Subcutaneous adipose tissue (tissue), 4 donors: Measurements from ENCODE around the gene ITCH. TPM values are rescaled to one million over a fixed set of nuclear protein-coding genes. Genes with fewer than 3 reads are reported as not detected.

Experiments used
- total RNA-seq, 4 donors: library from RNA; depleted of rRNA; stranded (reverse); fragments of >200 nt; gene quantifications; one replicate each; pipeline ENCODE4 v1.1.0, GENCODE V29; 2016
- TF ChIP-seq, protein P1 (sequence below): fragments of 450-650 bp; IDR thresholded peaks from one replicate; pipeline ENCODE4 v1.5.1; 2016; ENCODE audit warnings: low read depth, mild to moderate bottlenecking, control low read depth, antibody characterized with exemption, moderate library complexity

The ITCH gene
- total RNA-seq, 4 donors from 2014 or later = 59.0 to 178 (median 74.2) TPM

DNA sequence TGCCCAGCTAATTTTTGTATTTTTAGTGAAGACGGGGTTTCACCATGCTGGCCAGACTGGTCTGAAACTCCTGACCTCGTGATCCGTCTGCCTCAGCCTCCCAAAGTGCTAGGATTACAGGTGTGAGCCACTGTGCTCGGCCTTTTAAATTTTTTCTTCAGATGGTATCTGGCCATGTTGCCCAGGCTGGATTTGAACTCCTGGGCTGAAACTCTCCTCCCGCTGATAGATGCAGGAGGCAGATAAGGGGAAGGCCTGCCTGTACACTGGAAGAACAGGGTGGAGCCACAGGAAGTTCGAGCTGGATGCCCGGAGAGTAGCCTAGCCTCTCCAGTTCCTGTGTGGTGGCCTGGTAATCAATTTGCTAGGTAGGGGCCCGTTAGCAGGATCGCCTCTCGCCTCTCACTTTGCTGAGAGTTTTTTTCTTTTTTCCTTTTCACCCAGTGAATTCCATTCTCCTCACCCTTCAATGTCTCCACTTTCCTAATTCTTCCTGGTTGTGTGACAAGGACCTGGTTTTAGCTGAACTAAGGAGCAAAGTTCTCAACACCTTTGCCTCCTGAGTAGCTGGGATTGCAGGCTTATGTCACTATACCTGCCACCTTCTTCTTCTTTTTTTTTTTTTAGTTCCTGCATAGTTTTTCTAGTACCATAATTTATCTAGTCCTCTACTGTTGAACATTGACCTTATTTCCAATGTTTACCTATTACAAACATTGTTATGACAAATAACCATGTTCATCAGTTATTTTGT, 19.4 kb upstream of the ITCH start:
- TF ChIP-seq, protein P1, sequence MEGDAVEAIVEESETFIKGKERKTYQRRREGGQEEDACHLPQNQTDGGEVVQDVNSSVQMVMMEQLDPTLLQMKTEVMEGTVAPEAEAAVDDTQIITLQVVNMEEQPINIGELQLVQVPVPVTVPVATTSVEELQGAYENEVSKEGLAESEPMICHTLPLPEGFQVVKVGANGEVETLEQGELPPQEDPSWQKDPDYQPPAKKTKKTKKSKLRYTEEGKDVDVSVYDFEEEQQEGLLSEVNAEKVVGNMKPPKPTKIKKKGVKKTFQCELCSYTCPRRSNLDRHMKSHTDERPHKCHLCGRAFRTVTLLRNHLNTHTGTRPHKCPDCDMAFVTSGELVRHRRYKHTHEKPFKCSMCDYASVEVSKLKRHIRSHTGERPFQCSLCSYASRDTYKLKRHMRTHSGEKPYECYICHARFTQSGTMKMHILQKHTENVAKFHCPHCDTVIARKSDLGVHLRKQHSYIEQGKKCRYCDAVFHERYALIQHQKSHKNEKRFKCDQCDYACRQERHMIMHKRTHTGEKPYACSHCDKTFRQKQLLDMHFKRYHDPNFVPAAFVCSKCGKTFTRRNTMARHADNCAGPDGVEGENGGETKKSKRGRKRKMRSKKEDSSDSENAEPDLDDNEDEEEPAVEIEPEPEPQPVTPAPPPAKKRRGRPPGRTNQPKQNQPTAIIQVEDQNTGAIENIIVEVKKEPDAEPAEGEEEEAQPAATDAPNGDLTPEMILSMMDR = no peak

DNA sequence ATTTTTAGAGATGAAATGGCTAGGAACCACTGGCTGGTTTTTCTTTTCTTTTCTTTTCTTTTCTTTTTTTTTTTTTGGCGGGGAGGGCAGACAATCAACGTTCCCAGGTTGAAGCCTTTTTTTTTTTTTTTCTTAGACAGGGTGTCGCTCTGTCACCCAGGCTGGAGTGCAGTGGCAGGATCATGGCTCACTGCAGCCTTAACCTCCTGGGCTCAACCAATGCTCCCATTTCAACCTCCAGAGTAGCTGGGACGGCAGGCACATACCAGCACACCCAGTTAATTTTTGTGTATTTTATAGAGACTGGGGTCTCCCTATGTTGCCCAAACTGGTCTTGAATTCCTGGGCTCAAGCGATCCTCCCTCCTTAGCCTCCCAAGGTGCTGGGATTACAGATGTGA, 18.8 kb upstream of the ITCH start:
- TF ChIP-seq, protein P1 = no peak

DNA sequence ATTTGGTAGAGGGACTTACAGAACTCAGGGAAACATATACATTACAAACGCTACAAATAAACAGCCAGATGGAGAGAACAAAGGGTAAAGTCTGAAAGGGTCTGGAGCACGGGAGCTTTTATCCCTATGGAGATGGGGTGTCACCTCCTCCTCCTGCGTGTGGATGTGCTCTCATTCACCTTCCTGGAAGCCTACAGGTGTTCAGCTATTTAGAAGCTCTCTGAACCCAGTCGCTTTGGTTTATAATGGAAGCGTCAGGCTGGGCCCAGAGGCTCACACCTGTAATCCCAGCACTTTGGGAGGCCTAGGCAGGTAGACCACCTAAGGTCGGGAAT, 17.7 kb upstream of the ITCH start:
- TF ChIP-seq, protein P1 = no peak

DNA sequence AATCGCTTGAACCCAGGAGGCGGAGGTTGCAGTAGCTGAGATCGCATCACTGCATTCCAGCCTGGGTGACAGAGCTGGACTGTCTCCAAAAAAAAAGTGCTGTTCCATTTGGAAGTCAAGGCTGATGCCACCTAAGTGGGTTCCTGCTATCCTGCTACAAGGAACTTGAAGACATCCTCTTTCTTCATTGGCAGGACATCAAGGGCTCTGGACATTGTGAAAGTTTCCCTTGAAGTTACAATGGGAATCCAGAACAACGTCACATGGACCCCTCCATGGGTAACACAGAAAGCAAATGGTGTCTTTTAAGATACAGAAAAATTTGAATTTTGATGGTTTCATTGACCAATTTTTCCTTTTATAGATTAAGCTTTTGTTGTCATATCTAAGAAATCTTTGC, 15.5 kb upstream of the ITCH start:
- TF ChIP-seq, protein P1 = no peak

DNA sequence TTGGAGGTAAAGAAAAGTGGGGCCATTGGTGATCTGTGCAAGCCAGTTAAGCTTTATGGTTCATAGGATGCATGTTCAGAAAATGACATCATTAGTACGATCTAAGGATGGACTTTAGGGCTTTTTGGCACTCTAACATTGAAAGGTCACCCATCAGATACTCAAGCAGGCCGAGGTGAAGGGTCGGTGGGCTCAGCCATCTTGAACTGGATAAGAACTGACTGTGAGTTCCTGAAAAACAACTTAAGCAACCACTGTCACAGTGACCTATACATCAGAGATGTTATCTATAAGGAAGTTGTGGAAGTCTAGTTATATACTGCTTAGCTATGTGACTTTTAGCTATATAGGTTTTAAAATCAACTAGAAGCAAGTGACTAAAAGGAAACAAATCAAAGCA, 13.0 kb upstream of the ITCH start:
- TF ChIP-seq, protein P1 = no peak

DNA sequence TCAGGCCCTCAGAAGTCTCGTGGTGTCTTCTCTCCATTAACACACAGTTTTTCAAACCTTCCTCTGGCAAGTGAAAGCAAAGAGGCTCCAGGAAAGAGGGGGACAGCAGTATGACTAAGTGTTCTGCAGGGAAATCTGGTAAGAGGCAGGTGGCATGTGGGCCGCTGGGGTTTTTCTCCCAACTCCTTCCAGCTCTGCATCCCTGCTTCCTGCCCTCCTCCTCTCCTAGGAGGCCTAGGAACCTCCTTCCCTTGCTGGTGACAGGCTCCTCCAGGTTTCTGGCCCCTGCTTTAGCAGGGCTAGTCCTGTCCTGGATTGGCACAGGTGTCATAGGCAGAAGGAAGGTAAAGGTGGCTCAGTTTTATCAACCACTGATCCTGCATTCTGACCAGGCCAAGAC, 7.6 kb upstream of the ITCH start:
- TF ChIP-seq, protein P1 = no peak

DNA sequence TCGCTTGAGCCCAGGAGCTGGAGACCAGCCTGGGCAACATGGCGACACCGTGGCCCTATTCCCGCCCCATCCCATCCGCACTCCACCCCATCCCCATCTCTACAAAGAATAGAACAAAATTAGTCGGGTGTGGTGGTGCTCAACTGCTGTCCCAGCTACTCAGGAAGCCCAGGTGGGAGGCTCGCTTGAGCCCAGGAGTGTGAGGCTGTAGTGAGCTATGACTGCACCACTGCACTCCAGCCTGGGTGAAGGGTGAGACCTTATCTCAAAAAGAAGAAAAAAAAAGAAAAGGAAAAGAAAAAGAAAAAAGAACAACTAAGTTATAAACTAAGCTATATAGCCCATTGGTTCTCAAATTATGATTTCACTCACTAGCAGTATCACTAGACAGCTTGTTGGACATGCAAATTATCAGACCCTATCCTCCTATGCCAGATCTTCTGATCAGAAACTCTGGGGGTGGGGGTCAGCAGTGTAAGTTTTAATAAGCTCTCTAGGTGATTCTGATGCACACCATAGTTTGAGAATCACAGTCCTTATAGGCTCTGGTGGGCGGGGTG, 491 bp upstream of the ITCH start:
- TF ChIP-seq, protein P1 = no peak
